Neural cell (in vitro differentiated cells): ENCODE measurements around the gene ACP4.

ENCODE experiments used
- EP300 ChIP-seq: fragments of 450-650 bp; conservative IDR thresholded peaks from 2 replicates; pipeline ENCODE4 v1.6.1; 2014; ENCODE audit warnings: antibody characterized with exemption, mild to moderate bottlenecking, moderate library complexity; ENCODE audit not compliant: poor library complexity, severe bottlenecking
- EZH2 ChIP-seq: fragments of 200-600, 300-800 bp; shearing (Covaris generic), sonication (generic); IDR thresholded peaks from 2 replicates; pipeline ENCODE4 v1.6.1; 2014; ENCODE audit warnings: antibody characterized with exemption, low read length, borderline replicate concordance, mild to moderate bottlenecking; ENCODE audit not compliant: insufficient read depth, poor library complexity, severe bottlenecking
- MXI1 ChIP-seq: fragments of 450-650 bp; conservative IDR thresholded peaks from 2 replicates; pipeline ENCODE4 v1.6.1; 2014; ENCODE audit warnings: antibody characterized with exemption, mild to moderate bottlenecking; ENCODE audit not compliant: poor library complexity, severe bottlenecking
- POLR2AphosphoS5 ChIP-seq: IDR thresholded peaks from 2 replicates; pipeline ENCODE4 v1.6.1; 2012
- RAD21 ChIP-seq: fragments of 450-650 bp; conservative IDR thresholded peaks from 2 replicates; pipeline ENCODE4 v1.6.1; 2014; ENCODE audit warnings: antibody characterized with exemption, mild to moderate bottlenecking, moderate library complexity
- REST ChIP-seq: IDR thresholded peaks from 2 replicates; pipeline ENCODE4 v1.6.1; 2012; ENCODE audit warnings: borderline replicate concordance
- SMC3 ChIP-seq: fragments of 450-650 bp; conservative IDR thresholded peaks from 2 replicates; pipeline ENCODE4 v1.6.1; 2014; ENCODE audit warnings: antibody characterized with exemption, mild to moderate bottlenecking, moderate library complexity; ENCODE audit not compliant: poor library complexity
- TAF1 ChIP-seq: IDR thresholded peaks from 2 replicates; pipeline ENCODE4 v1.6.1; 2012; ENCODE audit warnings: low read depth
- TF ChIP-seq, protein P1 (sequence below): fragments of 450-650 bp; IDR thresholded peaks from 2 replicates; pipeline ENCODE4 v1.5.1; 2014; ENCODE audit warnings: antibody characterized with exemption, mild to moderate bottlenecking, moderate library complexity; ENCODE audit not compliant: poor library complexity, severe bottlenecking

- TF ChIP-seq EZH2 (no peak), POLR2AphosphoS5 (no peak), REST (no peak), RAD21 (no peak), SMC3 (no peak), TAF1 (no peak), EP300 (no peak), MXI1 (no peak)
- TF ChIP-seq, protein P1, sequence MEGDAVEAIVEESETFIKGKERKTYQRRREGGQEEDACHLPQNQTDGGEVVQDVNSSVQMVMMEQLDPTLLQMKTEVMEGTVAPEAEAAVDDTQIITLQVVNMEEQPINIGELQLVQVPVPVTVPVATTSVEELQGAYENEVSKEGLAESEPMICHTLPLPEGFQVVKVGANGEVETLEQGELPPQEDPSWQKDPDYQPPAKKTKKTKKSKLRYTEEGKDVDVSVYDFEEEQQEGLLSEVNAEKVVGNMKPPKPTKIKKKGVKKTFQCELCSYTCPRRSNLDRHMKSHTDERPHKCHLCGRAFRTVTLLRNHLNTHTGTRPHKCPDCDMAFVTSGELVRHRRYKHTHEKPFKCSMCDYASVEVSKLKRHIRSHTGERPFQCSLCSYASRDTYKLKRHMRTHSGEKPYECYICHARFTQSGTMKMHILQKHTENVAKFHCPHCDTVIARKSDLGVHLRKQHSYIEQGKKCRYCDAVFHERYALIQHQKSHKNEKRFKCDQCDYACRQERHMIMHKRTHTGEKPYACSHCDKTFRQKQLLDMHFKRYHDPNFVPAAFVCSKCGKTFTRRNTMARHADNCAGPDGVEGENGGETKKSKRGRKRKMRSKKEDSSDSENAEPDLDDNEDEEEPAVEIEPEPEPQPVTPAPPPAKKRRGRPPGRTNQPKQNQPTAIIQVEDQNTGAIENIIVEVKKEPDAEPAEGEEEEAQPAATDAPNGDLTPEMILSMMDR = no peak
Observed at GRCh38 chr19:50815439-50815838, 25.2 kb downstream of the ACP4 start.
